Measurements from ENCODE around the gene HS2ST1.

HS2ST1 gene

GRCh38 chr1:87136607-87137341 lies 222.3 kb downstream of the HS2ST1 start:
- no peak for DNase-seq (ENCODE audit: low read depth in 2 of 2)

GRCh38 chr1:87137342-87137739 lies 222.9 kb downstream of the HS2ST1 start:
- no peak for DNase-seq (ENCODE audit: low read depth in 2 of 2)

- no peak for DNase-seq (ENCODE audit: low read depth in 2 of 2)
Measured at GRCh38 chr1:87140831-87141540, 226.6 kb downstream of the HS2ST1 start.

- no peak for DNase-seq (ENCODE audit: low read depth in 2 of 2)
Measured at GRCh38 chr1:87141556-87141955, 227.1 kb downstream of the HS2ST1 start.

GRCh38 chr1:87143413-87144135 lies 229.1 kb downstream of the HS2ST1 start:
- DNase-seq (ENCODE audit: low read depth in 2 of 2), result no peak

GRCh38 chr1:87144316-87144895 lies 230.0 kb downstream of the HS2ST1 start:
- no peak for DNase-seq (ENCODE audit: low read depth in 2 of 2)

GRCh38 chr1:87144981-87145380 lies 230.5 kb downstream of the HS2ST1 start:
- DNase-seq (ENCODE audit: low read depth in 2 of 2), result no peak

- no peak for DNase-seq (ENCODE audit: low read depth in 2 of 2)
Measured at GRCh38 chr1:87146538-87146937, 232.1 kb downstream of the HS2ST1 start.

GRCh38 chr1:87146986-87147385 lies 232.6 kb downstream of the HS2ST1 start:
- no peak for DNase-seq (ENCODE audit: low read depth in 2 of 2)

- DNase-seq (ENCODE audit: low read depth in 2 of 2), result no peak
Measured at GRCh38 chr1:87147851-87148250, 233.4 kb downstream of the HS2ST1 start.

GRCh38 chr1:87148661-87149060 lies 234.2 kb downstream of the HS2ST1 start:
- DNase-seq (ENCODE audit: low read depth in 2 of 2), result no peak

- no peak for DNase-seq (ENCODE audit: low read depth in 2 of 2)
Measured at GRCh38 chr1:87149241-87150041, 235.0 kb downstream of the HS2ST1 start.

- DNase-seq (ENCODE audit: low read depth in 2 of 2), result no peak
Measured at GRCh38 chr1:87150143-87150542, 235.7 kb downstream of the HS2ST1 start.

GRCh38 chr1:87151500-87152421 lies 237.3 kb downstream of the HS2ST1 start:
- peak in 1 of 2 donors; percentile 22 for DNase-seq (ENCODE audit: low read depth in 2 of 2)

GRCh38 chr1:87154384-87154783 lies 239.9 kb downstream of the HS2ST1 start:
- no peak for DNase-seq (ENCODE audit: low read depth in 2 of 2)

- no peak for DNase-seq (ENCODE audit: low read depth in 2 of 2)
Measured at GRCh38 chr1:87155170-87155569, 240.7 kb downstream of the HS2ST1 start.

- no peak for DNase-seq (ENCODE audit: low read depth in 2 of 2)
Measured at GRCh38 chr1:87155648-87156047, 241.2 kb downstream of the HS2ST1 start.

- no peak for DNase-seq (ENCODE audit: low read depth in 2 of 2)
Measured at GRCh38 chr1:87156124-87156523, 241.7 kb downstream of the HS2ST1 start.

GRCh38 chr1:87159378-87159915 lies 245.0 kb downstream of the HS2ST1 start:
- DNase-seq (ENCODE audit: low read depth in 2 of 2), result no peak
